ENCODE data around the gene WFS1.

DNA sequence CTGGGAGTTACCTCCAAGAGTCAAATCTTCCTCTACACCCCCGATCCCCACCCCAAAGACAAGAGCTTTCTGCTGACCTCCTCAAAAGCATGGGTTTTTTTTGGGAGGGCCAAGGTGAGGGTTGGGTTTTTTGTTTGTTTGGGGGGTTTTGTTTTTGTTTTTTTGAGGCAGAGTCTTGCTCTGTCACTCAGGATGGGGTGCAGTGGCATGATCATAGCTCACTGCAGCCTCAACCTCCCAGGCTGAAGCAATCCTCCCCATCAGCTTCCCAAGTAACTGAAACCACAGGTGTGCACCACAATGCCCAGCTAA is 18.7 kb upstream of the WFS1 start:
- TF ChIP-seq, protein P1, sequence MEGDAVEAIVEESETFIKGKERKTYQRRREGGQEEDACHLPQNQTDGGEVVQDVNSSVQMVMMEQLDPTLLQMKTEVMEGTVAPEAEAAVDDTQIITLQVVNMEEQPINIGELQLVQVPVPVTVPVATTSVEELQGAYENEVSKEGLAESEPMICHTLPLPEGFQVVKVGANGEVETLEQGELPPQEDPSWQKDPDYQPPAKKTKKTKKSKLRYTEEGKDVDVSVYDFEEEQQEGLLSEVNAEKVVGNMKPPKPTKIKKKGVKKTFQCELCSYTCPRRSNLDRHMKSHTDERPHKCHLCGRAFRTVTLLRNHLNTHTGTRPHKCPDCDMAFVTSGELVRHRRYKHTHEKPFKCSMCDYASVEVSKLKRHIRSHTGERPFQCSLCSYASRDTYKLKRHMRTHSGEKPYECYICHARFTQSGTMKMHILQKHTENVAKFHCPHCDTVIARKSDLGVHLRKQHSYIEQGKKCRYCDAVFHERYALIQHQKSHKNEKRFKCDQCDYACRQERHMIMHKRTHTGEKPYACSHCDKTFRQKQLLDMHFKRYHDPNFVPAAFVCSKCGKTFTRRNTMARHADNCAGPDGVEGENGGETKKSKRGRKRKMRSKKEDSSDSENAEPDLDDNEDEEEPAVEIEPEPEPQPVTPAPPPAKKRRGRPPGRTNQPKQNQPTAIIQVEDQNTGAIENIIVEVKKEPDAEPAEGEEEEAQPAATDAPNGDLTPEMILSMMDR (conservative IDR thresholded peaks at IDR 0.05; ENCODE audit: low read length), result 0 out of 2 replicates have a peak, but pooled peaks have one; percentile 5
- TF ChIP-seq EZH2phosphoT487 (IDR thresholded peaks at IDR 0.05; ENCODE audit: borderline replicate concordance), result no peak

All from Loucy (cell line).